Activated naive CD8-positive, alpha-beta T cell treated with anti-CD3 and anti-CD28 coated beads for 36 hours (primary cell): Measurements from ENCODE around the gene LRRC37B. TPM values are rescaled to one million over a fixed set of nuclear protein-coding genes. Genes with fewer than 3 reads are reported as not detected.

Experiments
- DNase-seq: peaks from one replicate; pipeline ENCODE4 v3.0.0; 2021
- H3K27ac Mint-ChIP-seq: one replicate; pipeline ENCODE4 v1.8.0; 2022; ENCODE audit warnings: mild to moderate bottlenecking, moderate library complexity, mixed read lengths
- H3K27me3 Mint-ChIP-seq: one replicate; pipeline ENCODE4 v1.8.0; 2022; ENCODE audit warnings: mild to moderate bottlenecking, mixed read lengths
- H3K36me3 Mint-ChIP-seq: one replicate; pipeline ENCODE4 v1.8.0; 2021; ENCODE audit warnings: mild to moderate bottlenecking, mixed read lengths
- H3K4me1 Mint-ChIP-seq: one replicate; pipeline ENCODE4 v1.8.0; 2021; ENCODE audit warnings: mixed read lengths
- H3K4me3 Mint-ChIP-seq: one replicate; pipeline ENCODE4 v1.8.0; 2022; ENCODE audit warnings: mild to moderate bottlenecking, moderate library complexity, mixed read lengths
- H3K9me3 Mint-ChIP-seq: one replicate; pipeline ENCODE4 v1.8.0; 2022; ENCODE audit warnings: mixed read lengths
- total RNA-seq, 2 experiments: library from RNA; stranded (reverse); gene quantifications; one replicate each; pipeline ENCODE4 v1.2.3, GENCODE V29; 2021

The LRRC37B gene
- total RNA-seq, 2 experiments from 2014 or later: 11.3 to 12.2 TPM

- Mint-ChIP-seq H3K27me3 (no peaks in the 10 kb centered on the region), H3K4me1 (peaks cover 25% of the 10 kb centered on the region), H3K27ac (no peak overlapping the region), H3K4me3 (no peak overlapping the region), H3K9me3 (no peaks in the 10 kb centered on the region), H3K36me3 (no peaks in the 10 kb centered on the region)
- no peak for DNase-seq
Observed at GRCh38 chr17:32102172-32102571, 95.0 kb downstream of the LRRC37B start.

GRCh38 chr17:32102646-32103186 is 95.5 kb downstream of the LRRC37B start:
- H3K4me1 Mint-ChIP-seq: peaks cover 30% of the 10 kb centered on the region
- H3K27me3 Mint-ChIP-seq: no peaks in the 10 kb centered on the region
- no peaks in the 10 kb centered on the region for H3K9me3 Mint-ChIP-seq
- no peak overlapping the region for H3K4me3 Mint-ChIP-seq
- no peak for DNase-seq
- H3K27ac Mint-ChIP-seq: no peak overlapping the region
- H3K36me3 Mint-ChIP-seq: no peaks in the 10 kb centered on the region

Other genes with a start within 250 kb of the LRRC37B start
- 10 to 100 TPM; 68.3 to 69.8 TPM for gene COPRS, start 148.1 kb upstream of the LRRC37B start, total RNA-seq
- gene UTP6, start 105.7 kb upstream of the LRRC37B start, total RNA-seq: 100 to 1,000 TPM; 167 to 171 TPM
- 10 to 100 TPM; 79.1 to 85.0 TPM for gene SUZ12, start 70.4 kb upstream of the LRRC37B start, total RNA-seq
- gene RHOT1, start 135.1 kb downstream of the LRRC37B start, total RNA-seq: 10 to 100 TPM; 22.8 to 22.9 TPM